ENCODE measurements around the gene PIAS2.

PIAS2 gene

GRCh38 chr18:46787674-46788073 lies 129.6 kb downstream of the PIAS2 start:
- no peak overlapping the region for H3K9ac ChIP-seq (ENCODE audit: low read depth, low read length)
- no peak overlapping the region for H3K4me3 ChIP-seq (ENCODE audit: low read length)
- H3K4me2 ChIP-seq (ENCODE audit: low read length): no peak overlapping the region
- no peaks in the 10 kb centered on the region for H3K27me3 ChIP-seq (ENCODE audit: control insufficient read depth, insufficient read depth, low read length)
- no peaks in the 10 kb centered on the region for H3K4me1 ChIP-seq (ENCODE audit: control insufficient read depth, insufficient read depth, low read length)
- H3K36me3 ChIP-seq (ENCODE audit: insufficient read depth, low read length): no peaks in the 10 kb centered on the region
- no peaks in the 10 kb centered on the region for H3K9me3 ChIP-seq (replicated peaks; ENCODE audit: low read length)

GRCh38 chr18:46772357-46772756 lies 144.9 kb downstream of the PIAS2 start:
- Histone ChIP-seq H3K36me3 (ENCODE audit: insufficient read depth, low read length) (no peaks in the 10 kb centered on the region), H3K4me2 (ENCODE audit: low read length) (no peak overlapping the region), H3K9me3 (replicated peaks; ENCODE audit: low read length) (no peaks in the 10 kb centered on the region), H3K4me1 (ENCODE audit: control insufficient read depth, insufficient read depth, low read length) (no peaks in the 10 kb centered on the region), H3K27me3 (ENCODE audit: control insufficient read depth, insufficient read depth, low read length) (no peaks in the 10 kb centered on the region), H3K4me3 (ENCODE audit: low read length) (no peak overlapping the region), H3K9ac (ENCODE audit: low read depth, low read length) (no peak overlapping the region)

DNA sequence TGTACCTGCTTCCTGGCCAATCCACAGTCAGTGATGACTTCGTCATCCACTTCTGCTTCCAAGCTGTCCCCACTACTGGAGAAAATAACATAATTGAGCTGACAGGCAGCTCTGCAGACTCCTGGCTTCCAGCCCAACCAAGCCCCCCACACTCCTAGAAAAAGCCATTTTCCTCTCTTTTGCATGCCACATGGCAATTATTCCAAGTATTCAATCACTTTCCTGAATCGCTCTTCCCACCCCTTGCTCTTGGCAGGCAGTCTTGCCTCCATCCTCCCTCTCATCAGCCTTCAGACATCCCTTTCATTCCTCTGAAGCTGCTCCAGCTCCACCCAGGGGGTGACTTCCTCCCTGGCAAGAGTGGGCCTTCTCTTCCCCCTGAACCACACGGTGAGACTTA lies 146.2 kb downstream of the PIAS2 start:
- no peaks in the 10 kb centered on the region for H3K4me1 ChIP-seq (ENCODE audit: control insufficient read depth, insufficient read depth, low read length)
- H3K9me3 ChIP-seq (replicated peaks; ENCODE audit: low read length): no peaks in the 10 kb centered on the region
- H3K4me2 ChIP-seq (ENCODE audit: low read length): no peak overlapping the region
- H3K36me3 ChIP-seq (ENCODE audit: insufficient read depth, low read length): no peaks in the 10 kb centered on the region
- no peak overlapping the region for H3K4me3 ChIP-seq (ENCODE audit: low read length)
- H3K27me3 ChIP-seq (ENCODE audit: control insufficient read depth, insufficient read depth, low read length): no peaks in the 10 kb centered on the region
- no peak overlapping the region for H3K9ac ChIP-seq (ENCODE audit: low read depth, low read length)

DNA sequence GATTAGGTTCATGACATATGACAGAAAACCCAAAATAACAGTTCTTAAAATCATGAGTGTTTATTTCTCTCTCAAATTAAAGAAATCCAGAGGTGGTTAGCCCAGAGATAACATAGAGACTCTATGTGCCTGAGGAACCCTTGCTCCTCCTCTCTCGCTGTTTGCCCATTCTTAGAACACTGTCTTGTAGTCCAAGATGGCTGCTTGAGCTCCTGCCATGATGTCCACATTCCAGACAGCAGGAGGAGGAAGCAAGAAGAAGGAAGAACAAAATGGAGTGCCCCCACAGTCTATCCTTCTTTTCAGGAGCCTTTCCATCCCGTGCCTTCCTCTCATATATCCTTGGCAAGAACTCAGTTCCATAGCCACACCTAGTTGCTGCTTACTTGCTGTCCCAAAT lies 146.6 kb downstream of the PIAS2 start:
- Histone ChIP-seq H3K4me2 (ENCODE audit: low read length) (no peak overlapping the region), H3K9ac (ENCODE audit: low read depth, low read length) (no peak overlapping the region), H3K4me3 (ENCODE audit: low read length) (no peak overlapping the region), H3K27me3 (ENCODE audit: control insufficient read depth, insufficient read depth, low read length) (no peaks in the 10 kb centered on the region), H3K4me1 (ENCODE audit: control insufficient read depth, insufficient read depth, low read length) (no peaks in the 10 kb centered on the region), H3K9me3 (replicated peaks; ENCODE audit: low read length) (no peaks in the 10 kb centered on the region), H3K36me3 (ENCODE audit: insufficient read depth, low read length) (no peaks in the 10 kb centered on the region)

DNA sequence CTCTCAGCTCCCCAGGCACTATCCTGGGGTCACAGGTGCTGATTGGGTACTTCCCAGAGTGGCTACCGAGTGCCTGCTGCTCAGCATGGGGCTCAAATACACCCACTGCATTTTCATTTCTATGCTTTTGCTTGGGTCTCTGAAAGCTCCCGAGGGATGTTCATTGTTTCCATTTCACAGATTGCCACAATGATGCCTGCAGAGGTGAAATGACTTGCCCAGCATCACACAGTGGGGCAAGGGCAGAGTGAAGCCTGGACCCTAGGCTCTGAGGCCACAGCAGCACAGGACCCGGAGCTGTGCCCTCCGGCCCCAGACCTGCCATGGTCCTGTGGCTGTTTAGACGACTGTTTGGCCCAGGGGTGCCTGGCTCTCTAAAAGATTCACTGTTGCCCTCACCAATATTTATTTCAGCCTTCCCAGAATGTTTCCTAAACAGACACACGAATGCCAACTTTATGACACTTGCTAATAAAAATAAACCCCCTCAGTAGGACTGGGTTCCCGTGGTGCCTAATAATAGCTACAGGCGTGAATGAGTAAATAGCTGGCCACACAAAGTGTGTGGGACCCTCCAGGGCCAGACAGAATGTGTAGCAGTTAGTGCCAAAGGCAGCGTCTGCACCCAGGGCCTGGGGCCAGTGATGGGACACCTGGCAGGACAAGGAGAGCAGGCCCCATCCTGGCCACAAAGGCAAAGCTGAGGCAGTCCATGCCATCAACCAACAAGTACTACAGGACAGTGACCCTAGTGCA lies 149.0 kb downstream of the PIAS2 start:
- Histone ChIP-seq H3K4me3 (ENCODE audit: low read length) (no peak overlapping the region), H3K9me3 (replicated peaks; ENCODE audit: low read length) (no peaks in the 10 kb centered on the region), H3K36me3 (ENCODE audit: insufficient read depth, low read length) (no peaks in the 10 kb centered on the region), H3K4me2 (ENCODE audit: low read length) (no peak overlapping the region), H3K27me3 (ENCODE audit: control insufficient read depth, insufficient read depth, low read length) (no peaks in the 10 kb centered on the region), H3K9ac (ENCODE audit: low read depth, low read length) (no peak overlapping the region), H3K4me1 (ENCODE audit: control insufficient read depth, insufficient read depth, low read length) (no peaks in the 10 kb centered on the region)

DNA sequence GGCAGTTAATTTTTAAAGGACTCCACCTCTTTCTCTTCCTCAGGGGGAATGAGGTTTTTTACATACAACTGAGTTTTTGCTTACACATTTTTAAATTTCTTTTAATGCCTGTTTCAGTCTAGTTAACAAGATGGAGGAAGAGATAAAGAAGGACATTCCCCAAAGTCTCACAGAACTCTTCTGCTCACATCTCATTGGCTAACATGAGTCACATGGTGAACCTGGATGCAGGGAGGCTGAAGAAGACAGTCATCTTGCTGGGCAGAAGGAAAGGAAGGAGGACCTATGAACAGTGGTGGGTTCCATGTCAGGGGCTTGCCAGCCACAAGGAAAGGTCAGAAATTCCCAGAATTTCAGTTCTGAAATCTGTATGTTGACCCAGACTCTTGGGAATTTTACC lies 150.1 kb downstream of the PIAS2 start:
- Histone ChIP-seq H3K4me1 (ENCODE audit: control insufficient read depth, insufficient read depth, low read length) (no peaks in the 10 kb centered on the region), H3K9me3 (replicated peaks; ENCODE audit: low read length) (no peaks in the 10 kb centered on the region), H3K4me2 (ENCODE audit: low read length) (no peak overlapping the region), H3K27me3 (ENCODE audit: control insufficient read depth, insufficient read depth, low read length) (no peaks in the 10 kb centered on the region), H3K9ac (ENCODE audit: low read depth, low read length) (no peak overlapping the region), H3K36me3 (ENCODE audit: insufficient read depth, low read length) (no peaks in the 10 kb centered on the region), H3K4me3 (ENCODE audit: low read length) (no peak overlapping the region)

DNA sequence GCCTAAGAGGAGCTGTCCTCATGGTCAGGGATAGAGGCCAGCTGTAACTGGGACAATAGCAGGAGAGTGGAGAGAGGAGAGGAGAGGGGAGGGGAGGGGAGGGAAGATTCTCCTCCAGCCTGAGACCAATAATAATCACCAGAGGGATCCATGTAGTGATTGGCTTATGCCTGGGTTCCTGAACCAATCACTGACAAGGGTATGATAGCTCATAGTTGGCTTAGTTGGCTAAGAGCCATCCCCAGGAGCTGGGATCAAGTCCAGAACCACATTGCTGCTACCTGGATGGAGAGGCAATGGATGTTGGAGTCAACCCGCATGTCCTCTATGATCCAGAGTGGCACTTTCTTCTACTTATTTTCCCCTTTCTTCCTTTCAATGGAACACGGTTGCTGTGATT lies 152.7 kb downstream of the PIAS2 start:
- no peaks in the 10 kb centered on the region for H3K36me3 ChIP-seq (ENCODE audit: insufficient read depth, low read length)
- H3K27me3 ChIP-seq (ENCODE audit: control insufficient read depth, insufficient read depth, low read length): peaks cover 3% of the 10 kb centered on the region
- H3K4me3 ChIP-seq (ENCODE audit: low read length): no peak overlapping the region
- H3K4me1 ChIP-seq (ENCODE audit: control insufficient read depth, insufficient read depth, low read length): no peaks in the 10 kb centered on the region
- H3K9ac ChIP-seq (ENCODE audit: low read depth, low read length): no peak overlapping the region
- no peaks in the 10 kb centered on the region for H3K9me3 ChIP-seq (replicated peaks; ENCODE audit: low read length)
- H3K4me2 ChIP-seq (ENCODE audit: low read length): no peak overlapping the region

- no peak overlapping the region for H3K9ac ChIP-seq (ENCODE audit: low read depth, low read length)
- peaks cover 23% of the 10 kb centered on the region for H3K27me3 ChIP-seq (ENCODE audit: control insufficient read depth, insufficient read depth, low read length)
- H3K9me3 ChIP-seq (replicated peaks; ENCODE audit: low read length): no peaks in the 10 kb centered on the region
- H3K4me1 ChIP-seq (ENCODE audit: control insufficient read depth, insufficient read depth, low read length): peaks cover 5% of the 10 kb centered on the region
- no peak overlapping the region for H3K4me3 ChIP-seq (ENCODE audit: low read length)
- H3K36me3 ChIP-seq (ENCODE audit: insufficient read depth, low read length): no peaks in the 10 kb centered on the region
- no peak overlapping the region for H3K4me2 ChIP-seq (ENCODE audit: low read length)
These were observed 156.1 kb downstream of the PIAS2 start for GRCh38 chr18:46761059-46761769.

DNA sequence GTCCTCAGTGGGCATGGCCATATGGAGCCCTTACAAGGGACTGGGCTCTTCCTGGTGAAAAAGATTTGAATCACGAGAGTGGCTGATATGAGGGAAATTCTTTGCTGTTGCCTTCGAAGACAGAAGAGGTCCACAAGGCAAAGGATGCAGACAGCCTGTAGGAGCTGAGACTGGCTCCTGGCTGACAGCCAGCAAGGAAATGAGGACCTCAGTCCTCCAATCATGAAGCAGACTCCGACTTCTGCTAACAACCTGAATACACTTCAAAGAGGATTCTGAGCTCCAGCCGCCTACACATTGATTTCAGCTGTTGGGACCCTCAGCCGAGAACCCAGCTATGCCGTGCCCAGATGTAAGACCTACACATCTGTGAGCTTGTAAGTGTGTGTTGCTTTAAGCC lies 157.4 kb downstream of the PIAS2 start:
- H3K36me3 ChIP-seq (ENCODE audit: insufficient read depth, low read length): no peaks in the 10 kb centered on the region
- H3K9me3 ChIP-seq (replicated peaks; ENCODE audit: low read length): no peaks in the 10 kb centered on the region
- no peak overlapping the region for H3K4me2 ChIP-seq (ENCODE audit: low read length)
- no peak overlapping the region for H3K4me3 ChIP-seq (ENCODE audit: low read length)
- H3K27me3 ChIP-seq (ENCODE audit: control insufficient read depth, insufficient read depth, low read length): peaks cover 36% of the 10 kb centered on the region
- H3K4me1 ChIP-seq (ENCODE audit: control insufficient read depth, insufficient read depth, low read length): peaks cover 9% of the 10 kb centered on the region
- H3K9ac ChIP-seq (ENCODE audit: low read depth, low read length): no peak overlapping the region

DNA sequence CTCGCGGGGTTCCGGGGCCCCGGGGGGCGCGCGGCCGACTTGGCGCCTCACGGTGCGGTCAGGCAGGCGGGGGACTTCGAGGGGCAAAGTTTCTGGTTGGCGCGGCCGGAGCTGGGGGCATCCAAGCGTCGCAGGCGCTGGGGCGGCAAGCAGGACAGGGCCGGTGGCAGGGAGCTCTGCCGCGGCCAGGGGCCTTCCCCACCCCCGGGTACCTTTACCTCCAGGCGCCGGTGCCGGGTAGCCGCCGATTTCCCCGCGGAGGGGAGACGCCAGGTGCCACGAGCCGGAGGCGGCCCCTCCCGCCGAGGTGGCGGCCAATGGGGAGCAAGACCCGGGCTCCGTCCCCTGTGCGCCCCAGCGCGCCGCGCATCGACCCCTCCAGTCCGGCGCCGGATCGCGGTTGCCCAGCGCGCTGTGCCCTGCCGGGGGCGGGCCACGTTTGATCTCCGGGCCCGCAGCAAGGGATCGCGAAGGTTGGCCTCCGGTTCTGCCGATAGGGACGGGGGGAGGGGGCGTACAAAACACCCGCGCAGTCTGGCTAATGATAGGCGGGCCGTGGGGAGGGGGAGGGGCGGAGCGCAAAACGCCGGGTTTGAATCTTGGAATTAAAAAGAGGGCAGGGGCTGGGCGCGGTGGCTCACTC lies 160.6 kb downstream of the PIAS2 start, which contains the start of gene ST8SIA5:
ST8SIA5 (minus strand) TSS at position 495 of the 643 bp plus-strand sequence. CDS start 545 bp downstream, outside the sequence.
- Histone ChIP-seq H3K4me3 (ENCODE audit: low read length) (peak within 1 kb of the TSS; percentile 68), H3K9ac (ENCODE audit: low read depth, low read length) (peak within 1 kb of the TSS; percentile 32), H3K4me1 (ENCODE audit: control insufficient read depth, insufficient read depth, low read length) (peaks cover 9% of the 10 kb centered on the region), H3K4me2 (ENCODE audit: low read length) (peak within 1 kb of the TSS; percentile 82), H3K27me3 (ENCODE audit: control insufficient read depth, insufficient read depth, low read length) (peaks cover 42% of the 10 kb centered on the region), H3K36me3 (ENCODE audit: insufficient read depth, low read length) (no peaks in the 10 kb centered on the region), H3K9me3 (replicated peaks; ENCODE audit: low read length) (no peaks in the 10 kb centered on the region)

GRCh38 chr18:46756025-46756558 lies 161.2 kb downstream of the PIAS2 start:
- H3K36me3 ChIP-seq (ENCODE audit: insufficient read depth, low read length): no peaks in the 10 kb centered on the region
- H3K27me3 ChIP-seq (ENCODE audit: control insufficient read depth, insufficient read depth, low read length): peaks cover 42% of the 10 kb centered on the region
- H3K4me3 ChIP-seq (ENCODE audit: low read length): peak overlapping the region; percentile 68
- no peaks in the 10 kb centered on the region for H3K9me3 ChIP-seq (replicated peaks; ENCODE audit: low read length)
- peaks cover 9% of the 10 kb centered on the region for H3K4me1 ChIP-seq (ENCODE audit: control insufficient read depth, insufficient read depth, low read length)
- peak overlapping the region; percentile 32 for H3K9ac ChIP-seq (ENCODE audit: low read depth, low read length)
- H3K4me2 ChIP-seq (ENCODE audit: low read length): peak overlapping the region; percentile 82

Data from skeletal muscle satellite cell (primary cell).